EH (cell line): Measurements from ENCODE around the gene LRRC4.

Experiments
- DNase-seq: peaks from one replicate; pipeline ENCODE4 v3.0.0-alpha.2; 2015; ENCODE audit warnings: low read depth

LRRC4 gene, protein sequence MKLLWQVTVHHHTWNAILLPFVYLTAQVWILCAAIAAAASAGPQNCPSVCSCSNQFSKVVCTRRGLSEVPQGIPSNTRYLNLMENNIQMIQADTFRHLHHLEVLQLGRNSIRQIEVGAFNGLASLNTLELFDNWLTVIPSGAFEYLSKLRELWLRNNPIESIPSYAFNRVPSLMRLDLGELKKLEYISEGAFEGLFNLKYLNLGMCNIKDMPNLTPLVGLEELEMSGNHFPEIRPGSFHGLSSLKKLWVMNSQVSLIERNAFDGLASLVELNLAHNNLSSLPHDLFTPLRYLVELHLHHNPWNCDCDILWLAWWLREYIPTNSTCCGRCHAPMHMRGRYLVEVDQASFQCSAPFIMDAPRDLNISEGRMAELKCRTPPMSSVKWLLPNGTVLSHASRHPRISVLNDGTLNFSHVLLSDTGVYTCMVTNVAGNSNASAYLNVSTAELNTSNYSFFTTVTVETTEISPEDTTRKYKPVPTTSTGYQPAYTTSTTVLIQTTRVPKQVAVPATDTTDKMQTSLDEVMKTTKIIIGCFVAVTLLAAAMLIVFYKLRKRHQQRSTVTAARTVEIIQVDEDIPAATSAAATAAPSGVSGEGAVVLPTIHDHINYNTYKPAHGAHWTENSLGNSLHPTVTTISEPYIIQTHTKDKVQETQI

DNA sequence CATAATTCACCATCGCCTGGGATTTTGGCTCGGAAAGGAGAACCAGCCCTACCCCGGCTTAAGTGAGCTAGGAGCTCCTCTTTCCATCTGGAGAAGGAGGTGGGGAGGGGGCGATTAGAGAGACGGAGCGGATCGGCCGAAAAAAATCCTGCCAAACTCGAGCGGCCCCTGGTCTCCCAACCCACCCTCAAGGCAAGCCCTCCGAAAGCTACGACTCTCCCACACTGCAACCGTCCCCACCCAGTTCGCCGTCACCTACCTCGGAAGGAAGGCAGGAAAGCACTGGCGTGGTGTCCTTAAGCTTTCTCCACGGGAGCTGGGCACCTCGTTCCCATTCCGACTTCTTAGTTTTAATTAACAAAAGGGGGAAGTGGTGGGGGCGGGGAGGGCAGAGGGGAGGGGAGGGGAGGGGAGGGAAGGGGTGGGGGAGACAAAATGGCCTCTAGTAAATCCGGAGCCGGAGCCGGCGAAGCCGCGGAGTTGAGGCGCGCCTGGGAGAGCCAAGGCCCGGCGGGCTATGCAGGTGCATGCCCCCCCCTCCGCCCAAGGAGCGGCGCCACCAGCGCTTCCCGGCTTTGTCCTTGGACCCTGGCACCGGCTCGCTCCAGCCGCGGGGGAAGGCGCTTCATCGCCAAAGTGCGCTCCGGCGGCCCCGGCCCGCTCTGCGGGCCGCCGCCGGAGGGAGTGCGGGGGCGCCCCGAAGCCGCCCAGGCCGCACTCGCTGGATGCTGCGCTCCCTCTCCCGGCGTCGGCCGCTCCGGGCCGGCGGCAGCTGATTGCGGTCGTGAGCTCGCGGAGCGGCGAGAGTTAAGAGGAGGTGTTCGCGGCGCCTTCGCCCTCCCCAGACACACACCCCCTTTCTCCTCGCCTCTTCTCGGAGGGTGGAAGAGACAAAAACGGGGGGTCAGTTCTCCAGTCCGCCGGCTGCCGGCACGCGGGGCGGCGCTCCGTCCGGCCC is at the start of gene LRRC4:
Gene LRRC4 (minus strand): TSS at position 784 of the 958 bp plus-strand sequence. CDS start 797 bp downstream, outside the sequence.
- peak; percentile 55 for DNase-seq

DNA sequence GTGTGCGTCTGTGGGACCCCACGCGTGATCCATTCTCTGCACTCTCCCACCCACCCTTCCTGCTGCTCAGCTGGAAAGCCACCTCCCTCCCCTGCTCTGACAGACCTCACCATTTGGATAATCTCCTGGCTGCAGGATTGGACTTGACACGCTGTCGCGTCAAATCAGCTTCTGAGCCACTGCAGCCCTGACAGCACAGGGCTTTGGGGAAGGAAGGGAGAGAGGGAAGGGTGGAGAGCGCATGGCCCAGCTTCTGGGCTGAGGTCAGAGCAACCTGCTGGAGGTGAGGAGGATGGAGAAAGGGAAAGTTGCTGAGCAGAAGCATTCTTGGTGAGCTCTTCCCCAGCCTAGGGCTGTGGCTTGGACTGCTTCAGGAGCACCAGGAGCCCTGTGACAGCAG is 48.9 kb upstream of the LRRC4 start:
- no peak for DNase-seq

- DNase-seq, result no peak
Measured at GRCh38 chr7:128078309-128078708, 47.1 kb upstream of the LRRC4 start.

DNA sequence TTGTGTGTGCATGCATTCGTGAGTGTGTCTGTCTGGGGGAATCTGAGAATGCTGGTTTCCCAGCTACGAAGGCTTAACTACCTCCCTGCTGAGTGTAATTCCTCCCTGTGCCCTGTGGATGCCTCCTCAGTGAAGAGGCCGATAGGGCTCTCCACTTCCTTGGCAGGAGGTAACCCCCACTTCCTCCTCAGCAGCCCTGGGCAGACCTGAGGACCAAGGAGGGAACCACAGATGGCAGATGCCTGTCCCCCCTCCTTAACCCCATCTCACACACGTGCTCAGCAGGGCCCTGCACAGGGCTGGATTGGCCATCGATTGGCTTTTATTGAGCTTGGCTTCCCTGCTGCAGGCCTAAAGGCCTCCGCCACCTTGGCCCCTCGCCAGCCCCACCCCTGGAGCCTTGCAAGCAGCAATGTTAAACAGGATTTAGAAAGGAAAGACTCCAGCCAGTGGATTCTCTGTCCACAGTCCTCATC is 45.6 kb upstream of the LRRC4 start:
- DNase-seq, result no peak

DNA sequence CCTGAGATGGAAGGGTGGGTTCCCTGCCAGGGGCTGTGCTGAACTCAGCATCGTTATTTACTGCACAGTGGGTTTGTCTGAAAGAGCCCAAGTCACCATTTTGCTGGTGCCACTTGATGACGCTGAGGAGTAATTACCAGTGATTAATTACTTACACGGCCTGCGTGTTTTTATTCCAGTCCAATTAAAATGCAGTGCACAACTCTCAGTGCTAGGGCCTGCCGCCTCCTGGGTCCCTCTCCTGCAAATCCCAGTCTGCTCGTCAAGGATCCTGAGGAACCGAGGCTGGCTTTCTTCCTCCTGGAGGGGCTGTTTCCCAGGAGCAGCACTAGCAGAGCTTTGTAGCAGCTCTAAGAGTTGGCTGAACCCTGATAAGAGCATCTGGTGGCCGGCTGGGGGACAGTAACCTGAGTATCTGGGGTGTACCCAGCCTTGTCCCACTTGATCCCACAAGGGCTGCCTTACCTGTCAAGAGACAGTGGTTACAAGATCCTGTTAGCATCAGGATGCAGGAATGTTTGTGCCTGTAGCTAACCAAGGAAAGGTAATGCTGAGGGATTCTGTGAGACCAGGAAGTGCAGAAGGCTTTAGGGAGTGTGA is 45.1 kb upstream of the LRRC4 start:
- DNase-seq, result no peak

GRCh38 chr7:128075242-128076095 is 44.2 kb upstream of the LRRC4 start:
- no peak for DNase-seq

DNA sequence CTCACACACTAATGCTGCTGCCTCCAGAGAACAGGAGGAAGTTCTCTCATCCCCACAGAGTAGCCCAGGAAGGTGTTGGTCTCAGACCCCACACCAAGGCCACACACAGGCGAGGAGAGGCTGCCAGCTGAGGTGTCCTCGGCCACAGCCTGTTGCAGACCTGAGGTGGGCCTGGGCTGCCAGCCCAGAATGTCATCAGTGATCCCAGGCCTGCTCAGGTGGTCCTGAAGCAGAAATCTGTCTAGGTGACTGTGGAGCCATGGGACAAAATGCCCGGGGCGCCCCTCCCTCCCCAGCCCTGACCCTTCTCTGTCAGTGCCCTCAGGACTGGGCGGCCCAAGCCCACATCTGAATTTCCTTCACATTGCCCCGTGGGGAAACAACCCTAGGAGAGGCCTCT is 43.5 kb upstream of the LRRC4 start:
- no peak for DNase-seq

- no peak for DNase-seq
Measured at GRCh38 chr7:128074336-128074735, 43.1 kb upstream of the LRRC4 start.

- no peak for DNase-seq
Measured at GRCh38 chr7:128073671-128074310, 42.6 kb upstream of the LRRC4 start.

GRCh38 chr7:128071801-128072200 is 40.6 kb upstream of the LRRC4 start:
- no peak for DNase-seq

- DNase-seq, result no peak
Measured at GRCh38 chr7:128071376-128071775, 40.1 kb upstream of the LRRC4 start.

GRCh38 chr7:128069373-128070364 is 38.4 kb upstream of the LRRC4 start:
- DNase-seq, result no peak

- no peak for DNase-seq
Measured at GRCh38 chr7:128068785-128069184, 37.5 kb upstream of the LRRC4 start.

- DNase-seq, result peak; percentile 54
Measured at GRCh38 chr7:128067983-128068382, 36.7 kb upstream of the LRRC4 start.

DNA sequence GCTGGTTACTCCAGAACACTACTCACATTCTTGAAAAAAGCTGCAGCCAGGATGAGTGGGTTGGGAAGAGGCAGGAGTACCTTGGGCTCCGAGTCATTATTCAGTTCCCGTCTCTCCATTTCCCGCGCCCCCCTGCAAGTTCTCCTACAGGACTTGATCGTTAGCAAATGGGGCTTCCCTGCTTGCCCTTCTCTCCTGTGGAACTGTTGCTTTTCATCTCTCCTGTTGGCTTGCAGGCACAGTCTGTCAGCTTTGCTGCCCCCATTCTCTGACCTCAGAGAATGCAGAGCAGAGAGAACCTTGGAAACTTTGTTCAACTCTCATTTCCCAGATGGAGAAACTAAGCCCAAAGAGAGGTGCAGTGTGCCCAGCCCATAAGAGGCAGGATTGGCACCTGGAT is 35.6 kb upstream of the LRRC4 start:
- DNase-seq, result no peak

DNA sequence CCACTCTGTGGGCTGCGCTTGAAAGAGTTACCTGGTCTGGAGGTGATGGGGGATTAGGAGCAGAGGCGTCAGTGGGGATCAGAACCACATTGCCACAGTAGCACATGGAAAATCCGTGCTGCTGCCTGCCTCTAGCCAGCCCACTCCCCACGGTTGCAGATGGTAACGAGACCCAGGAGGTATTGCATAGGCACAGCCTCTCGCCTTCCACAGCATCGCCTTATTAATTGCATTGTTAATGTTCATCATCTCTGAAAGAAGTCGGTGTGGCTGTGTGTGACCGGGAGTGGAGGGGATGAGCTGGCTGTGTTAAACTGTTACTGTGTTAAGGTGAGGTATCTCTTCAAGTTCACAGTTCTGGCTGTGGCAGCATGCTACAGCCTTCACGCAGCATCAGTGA is 35.2 kb upstream of the LRRC4 start:
- DNase-seq, result no peak

- DNase-seq, result no peak
Measured at GRCh38 chr7:128065872-128066271, 34.6 kb upstream of the LRRC4 start.

GRCh38 chr7:128063088-128063487 is 31.9 kb upstream of the LRRC4 start:
- peak; percentile 26 for DNase-seq

GRCh38 chr7:128060018-128060417 is 28.8 kb upstream of the LRRC4 start:
- no peak for DNase-seq
